WERI-Rb-1 (cell line): ENCODE measurements around the gene TSEN2.

Source experiments
- DNase-seq: peaks from one replicate; pipeline ENCODE4 v3.0.0-alpha.2; 2020
- H3K27ac ChIP-seq: fragments of 250-450 bp; sonication (Bioruptor Pico); 2 replicates; pipeline ENCODE4 v1.5.1; 2020; ENCODE audit warnings: mild to moderate bottlenecking, moderate library complexity
- H3K27me3 ChIP-seq: fragments of 250-450 bp; sonication (Bioruptor Pico); 2 replicates; pipeline ENCODE4 v1.5.1; 2021; ENCODE audit warnings: mild to moderate bottlenecking, low read depth, moderate library complexity; ENCODE audit not compliant: insufficient read depth, severe bottlenecking
- H3K36me3 ChIP-seq: fragments of 250-450 bp; sonication (Bioruptor Pico); 2 replicates; pipeline ENCODE4 v1.5.1; 2020; ENCODE audit warnings: mild to moderate bottlenecking, moderate library complexity
- H3K4me3 ChIP-seq: 2 replicates; pipeline ENCODE4 v1.5.1; 2011; ENCODE audit warnings: low read depth, mild to moderate bottlenecking, control low read depth, low read length
- H3K9me3 ChIP-seq: fragments of 250-450 bp; sonication (Bioruptor Pico); 2 replicates; pipeline ENCODE4 v1.5.1; 2021; ENCODE audit warnings: mild to moderate bottlenecking, moderate library complexity; ENCODE audit not compliant: severe bottlenecking
- CTCF ChIP-seq: IDR thresholded peaks from 2 replicates; pipeline ENCODE4 v1.5.1; 2011; ENCODE audit warnings: low read depth, mild to moderate bottlenecking, control low read depth, inconsistent platforms, low read length

The TSEN2 gene

GRCh38 chr3:12490547-12490946 lies 6.3 kb downstream of the TSEN2 start:
- no peak for TF ChIP-seq CTCF
- Histone ChIP-seq H3K9me3 (no peaks in the 10 kb centered on the region), H3K27ac (no peak overlapping the region), H3K27me3 (no peaks in the 10 kb centered on the region), H3K36me3 (peaks cover 18% of the 10 kb centered on the region), H3K4me3 (no peak overlapping the region)
- DNase-seq, result no peak

GRCh38 chr3:12495749-12496452 lies 11.6 kb downstream of the TSEN2 start:
- H3K27me3 ChIP-seq, result no peaks in the 10 kb centered on the region
- H3K9me3 ChIP-seq, result no peaks in the 10 kb centered on the region
- no peak overlapping the region for H3K27ac ChIP-seq
- H3K4me3 ChIP-seq, result no peak overlapping the region
- peaks cover 26% of the 10 kb centered on the region for H3K36me3 ChIP-seq
- DNase-seq, result no peak
- peak; percentile 36; the same call in 1 of the 2 replicates for TF ChIP-seq CTCF

GRCh38 chr3:12496453-12496761 lies 12.1 kb downstream of the TSEN2 start:
- Histone ChIP-seq H3K27ac (no peak overlapping the region), H3K9me3 (no peaks in the 10 kb centered on the region), H3K36me3 (peaks cover 26% of the 10 kb centered on the region), H3K4me3 (no peak overlapping the region), H3K27me3 (no peaks in the 10 kb centered on the region)
- no peak for DNase-seq
- TF ChIP-seq CTCF, result no peak

DNA sequence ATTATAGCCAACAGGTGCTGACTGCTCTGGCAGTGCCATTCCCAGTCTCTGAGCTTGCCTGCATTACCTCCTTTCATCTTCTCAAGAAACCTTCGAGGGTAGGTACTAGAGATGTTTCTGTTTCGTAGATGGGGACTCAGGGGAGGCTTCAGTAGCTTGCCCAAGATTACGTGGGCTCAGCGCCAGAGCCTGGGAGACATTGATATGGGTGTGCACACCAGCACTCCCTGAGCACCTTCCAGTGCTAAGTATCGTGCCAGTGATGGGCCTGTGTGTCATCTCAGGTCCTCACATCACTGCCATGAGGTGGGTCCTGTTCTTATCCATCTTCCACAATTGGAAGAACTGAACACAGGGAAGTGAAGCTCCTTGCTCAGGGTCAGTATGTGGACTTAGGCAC lies 15.2 kb downstream of the TSEN2 start:
- no peak overlapping the region for H3K27ac ChIP-seq
- no peak for TF ChIP-seq CTCF
- no peaks in the 10 kb centered on the region for H3K9me3 ChIP-seq
- no peak for DNase-seq
- H3K27me3 ChIP-seq, result no peaks in the 10 kb centered on the region
- H3K4me3 ChIP-seq, result no peak overlapping the region
- H3K36me3 ChIP-seq, result peaks cover 32% of the 10 kb centered on the region

GRCh38 chr3:12501360-12502020 lies 17.2 kb downstream of the TSEN2 start:
- Histone ChIP-seq H3K4me3 (no peak overlapping the region), H3K36me3 (peaks cover 38% of the 10 kb centered on the region), H3K9me3 (no peaks in the 10 kb centered on the region), H3K27ac (no peak overlapping the region), H3K27me3 (no peaks in the 10 kb centered on the region)
- TF ChIP-seq CTCF, result no peak
- no peak for DNase-seq
